GM19240 (cell line): ENCODE data around the gene ZNF841.
"Not testable (repeated sequence)": the region's sequence is repeated elsewhere in the genome, so short reads cannot be mapped to it uniquely, and the experiment has no call there.

Experiments used
- DNase-seq: peaks from one replicate; pipeline ENCODE4 v3.0.0; 2011; ENCODE audit warnings: low spot score; ENCODE audit not compliant: insufficient read length

Gene ZNF841

DNA sequence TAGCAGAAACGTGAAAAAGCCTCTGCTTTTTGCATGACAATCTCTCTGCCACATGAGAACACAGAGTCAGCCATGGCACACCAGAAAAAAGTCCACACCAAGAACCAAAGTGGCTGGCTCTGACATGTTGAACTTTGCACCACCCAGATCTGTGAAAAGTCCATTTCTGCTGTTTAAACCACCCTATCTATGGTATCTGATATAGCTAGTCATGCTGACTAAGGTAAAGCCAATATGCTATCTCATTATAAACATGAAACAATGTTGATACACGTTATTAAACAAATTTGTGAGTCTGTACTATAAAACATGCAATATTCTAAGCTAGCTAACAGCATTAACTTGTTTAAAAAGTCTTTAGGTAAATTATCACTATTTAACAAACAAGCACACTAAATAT is 25.9 kb downstream of the ZNF841 start:
- no peak for DNase-seq

DNA sequence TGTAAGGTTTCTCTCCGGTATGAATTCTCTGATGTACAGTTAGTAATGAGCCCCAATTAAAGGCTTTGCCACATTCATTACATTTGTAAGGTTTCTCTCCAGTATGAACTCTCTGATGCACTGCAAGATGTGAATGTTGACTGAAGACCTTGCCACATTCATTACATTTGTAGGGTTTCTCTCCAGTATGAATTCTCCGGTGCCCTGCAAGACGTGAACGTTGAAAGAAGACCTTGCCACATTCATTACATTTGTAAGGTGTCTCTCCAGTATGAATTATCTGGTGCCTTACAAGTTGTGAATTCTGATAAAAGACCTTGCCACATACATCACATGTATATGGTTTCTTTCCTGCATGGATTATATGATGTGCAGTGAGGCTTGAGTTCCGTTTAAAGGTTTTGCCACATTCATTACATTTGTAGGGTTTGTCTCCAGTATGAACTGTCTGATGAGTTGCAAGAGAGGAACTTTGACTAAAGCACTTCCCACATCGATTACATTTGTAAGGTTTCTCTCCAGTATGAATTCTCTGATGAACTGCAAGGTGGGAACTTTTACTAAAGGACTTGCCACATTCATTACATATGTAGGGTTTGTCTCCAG is 29.2 kb downstream of the ZNF841 start:
- no peak for DNase-seq

DNA sequence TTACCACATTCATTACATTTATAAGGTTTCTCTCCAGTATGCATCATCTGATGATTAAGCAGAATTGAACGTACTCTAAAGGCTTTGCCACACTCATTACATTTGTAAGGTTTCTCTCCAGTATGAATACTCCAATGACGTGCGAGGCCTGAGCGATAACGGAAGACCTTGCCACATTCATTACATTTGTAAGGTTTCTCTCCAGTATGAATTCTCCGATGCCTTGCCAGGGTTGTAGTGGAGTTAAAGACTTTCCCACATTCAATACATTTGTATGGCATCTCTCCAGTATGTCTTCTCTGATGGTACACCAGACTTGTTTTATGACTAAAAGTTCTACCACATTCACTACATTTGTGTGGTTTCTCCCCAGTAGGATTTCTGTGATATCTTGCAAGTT is 30.2 kb downstream of the ZNF841 start:
- DNase-seq = no peak

DNA sequence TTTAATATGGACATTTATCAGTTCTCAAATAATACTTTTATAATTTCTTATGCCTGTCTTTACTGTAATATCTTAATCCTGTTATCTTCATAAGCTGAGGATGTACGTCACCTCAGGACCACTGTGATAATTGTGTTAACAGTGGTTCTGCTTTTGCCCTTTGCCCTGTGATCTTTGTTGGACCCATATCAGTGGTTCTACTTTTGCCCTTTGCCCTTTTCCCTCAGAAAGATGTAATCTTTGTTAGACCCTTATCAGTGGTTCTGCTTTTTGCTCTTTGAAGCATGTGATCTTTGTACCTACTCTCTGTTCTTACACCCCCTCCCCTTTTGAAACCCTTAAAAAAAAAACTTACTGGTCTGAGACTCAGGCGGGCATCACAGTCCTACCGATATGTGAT is 39.1 kb downstream of the ZNF841 start:
- not testable (repeated sequence) for DNase-seq

DNA sequence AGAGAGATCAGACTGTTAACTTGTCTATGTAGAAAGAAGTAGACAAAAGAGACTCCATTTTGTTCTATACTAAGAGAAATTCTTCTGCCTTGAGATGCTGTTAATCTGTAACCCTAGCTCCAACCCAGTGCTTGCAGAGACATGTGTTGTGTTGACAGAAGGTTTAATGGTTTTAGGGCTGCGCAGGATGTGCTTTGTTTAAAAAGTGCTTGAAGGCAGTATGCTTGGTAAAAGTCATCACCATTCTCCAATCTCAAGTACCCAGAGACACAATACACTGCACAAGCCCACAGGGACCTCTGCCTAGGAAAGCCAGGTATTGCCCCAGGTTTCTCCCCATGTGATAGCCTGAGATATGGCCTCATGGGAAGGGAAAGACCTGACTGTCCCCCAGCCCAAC is 43.8 kb downstream of the ZNF841 start:
- not testable (repeated sequence) for DNase-seq

DNA sequence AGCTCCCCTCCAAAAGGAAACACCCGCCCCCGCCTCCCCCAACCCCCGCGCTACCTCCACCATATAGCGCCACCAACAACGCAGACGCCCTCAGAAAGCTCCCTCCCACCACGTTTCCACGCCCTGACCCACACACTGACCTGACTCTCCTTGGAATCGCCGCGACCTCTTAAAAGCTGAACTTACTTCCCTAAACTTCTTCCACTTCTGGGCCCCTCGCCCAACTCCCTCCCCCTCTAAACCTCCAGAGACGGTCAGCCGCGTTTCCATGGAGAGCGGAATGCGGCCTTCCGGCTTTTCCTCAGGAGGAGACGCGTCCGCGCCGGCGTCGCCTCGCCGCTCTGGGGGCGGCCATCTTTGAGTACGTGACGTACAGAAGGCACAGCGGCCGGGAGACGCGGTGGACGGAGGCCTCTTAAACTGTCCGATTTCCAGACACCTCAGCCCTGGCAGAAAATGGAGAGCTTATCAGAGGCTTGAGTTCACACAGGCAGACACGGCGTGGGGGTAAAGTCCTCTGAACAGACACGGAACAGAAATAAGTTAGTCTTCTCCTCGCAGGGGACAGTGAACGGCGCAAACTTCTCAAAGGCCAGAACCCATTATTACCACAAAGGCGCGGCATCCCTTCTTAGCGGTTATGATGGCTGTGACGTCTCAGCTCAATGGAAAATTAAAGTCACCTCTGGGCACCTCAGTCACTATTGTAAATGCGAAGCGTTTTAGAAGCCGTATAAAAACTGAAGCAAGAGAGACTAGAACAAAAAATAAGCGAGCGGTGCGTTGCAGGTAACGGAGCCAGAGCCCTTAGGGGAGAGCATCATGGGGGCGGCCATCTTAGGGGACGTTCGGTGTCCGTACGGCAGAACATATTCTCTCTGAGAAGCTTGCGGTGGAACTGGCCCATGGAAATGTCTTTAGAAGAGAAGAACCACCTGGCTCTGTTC is 46.7 kb downstream of the ZNF841 start, which contains the start of gene ZNF432:
TSS of gene ZNF432 (minus strand) at position 284 of the 947 bp plus-strand sequence. CDS start 1,970 bp downstream, outside the sequence.
- peak; percentile 44 for DNase-seq

DNA sequence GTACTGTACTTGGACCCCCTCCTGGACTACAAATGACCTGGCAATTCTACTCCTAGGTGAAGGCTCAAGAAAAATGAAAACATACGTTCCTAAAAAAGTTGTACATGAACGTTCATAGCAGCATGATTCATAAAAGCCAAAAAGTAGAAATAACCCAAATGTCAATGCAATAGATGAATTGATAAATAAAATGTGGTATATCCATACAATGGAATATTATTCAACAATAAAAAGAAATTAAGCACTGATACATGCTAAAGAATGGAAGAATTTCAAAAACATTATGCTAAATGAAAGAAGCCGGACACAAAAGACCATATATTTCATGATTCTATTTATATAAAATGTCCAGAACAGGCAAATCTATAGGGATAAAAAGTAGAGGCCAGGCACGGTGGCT is 56.4 kb downstream of the ZNF841 start:
- DNase-seq = no peak

DNA sequence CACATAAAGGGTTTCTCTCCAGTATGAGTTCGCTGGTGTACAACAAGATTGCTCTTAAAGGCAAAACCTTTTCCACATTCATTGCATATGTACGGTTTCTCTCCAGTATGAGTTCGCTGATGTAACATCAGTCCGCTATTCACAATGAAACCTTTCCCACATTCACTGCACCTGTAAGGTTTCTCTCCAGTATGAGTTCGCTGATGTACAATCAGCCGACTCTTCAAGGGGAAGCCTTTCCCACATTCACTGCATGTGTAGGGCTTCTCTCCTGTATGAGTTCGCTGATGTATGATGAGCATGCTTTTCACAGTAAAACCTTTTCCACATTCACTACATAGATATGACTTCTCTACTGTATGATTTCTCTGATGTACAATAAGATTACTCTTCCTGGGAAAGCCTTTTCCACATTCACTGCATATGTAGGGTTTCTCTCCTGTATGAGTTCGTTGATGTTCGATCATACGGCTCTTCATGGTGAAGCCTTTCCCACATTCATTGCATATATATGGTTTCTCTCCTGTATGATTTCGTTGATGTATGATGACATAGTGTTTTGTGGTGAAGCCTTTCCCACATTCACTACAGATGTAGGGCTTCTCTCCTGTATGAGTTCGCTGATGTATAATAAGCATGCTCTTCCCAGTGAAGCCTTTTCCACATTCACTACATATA is 61.4 kb downstream of the ZNF841 start:
- DNase-seq = no peak

DNA sequence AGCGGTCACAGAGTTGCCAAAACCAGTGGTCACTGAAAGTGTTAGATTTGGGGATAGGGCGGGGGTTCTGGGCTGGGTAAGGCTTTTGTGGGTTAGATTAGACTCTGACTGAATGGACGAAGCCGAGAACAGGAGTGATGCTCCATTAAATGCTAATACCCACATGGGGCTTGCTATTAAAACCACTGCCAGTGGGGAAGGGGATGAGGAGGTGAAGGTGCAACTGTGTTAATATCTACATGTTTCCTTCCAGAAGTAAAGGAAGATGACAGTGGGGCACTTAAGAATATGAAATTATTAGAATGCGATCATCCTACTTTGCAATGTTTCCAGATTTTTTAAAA is 66.8 kb downstream of the ZNF841 start:
- no peak for DNase-seq

DNA sequence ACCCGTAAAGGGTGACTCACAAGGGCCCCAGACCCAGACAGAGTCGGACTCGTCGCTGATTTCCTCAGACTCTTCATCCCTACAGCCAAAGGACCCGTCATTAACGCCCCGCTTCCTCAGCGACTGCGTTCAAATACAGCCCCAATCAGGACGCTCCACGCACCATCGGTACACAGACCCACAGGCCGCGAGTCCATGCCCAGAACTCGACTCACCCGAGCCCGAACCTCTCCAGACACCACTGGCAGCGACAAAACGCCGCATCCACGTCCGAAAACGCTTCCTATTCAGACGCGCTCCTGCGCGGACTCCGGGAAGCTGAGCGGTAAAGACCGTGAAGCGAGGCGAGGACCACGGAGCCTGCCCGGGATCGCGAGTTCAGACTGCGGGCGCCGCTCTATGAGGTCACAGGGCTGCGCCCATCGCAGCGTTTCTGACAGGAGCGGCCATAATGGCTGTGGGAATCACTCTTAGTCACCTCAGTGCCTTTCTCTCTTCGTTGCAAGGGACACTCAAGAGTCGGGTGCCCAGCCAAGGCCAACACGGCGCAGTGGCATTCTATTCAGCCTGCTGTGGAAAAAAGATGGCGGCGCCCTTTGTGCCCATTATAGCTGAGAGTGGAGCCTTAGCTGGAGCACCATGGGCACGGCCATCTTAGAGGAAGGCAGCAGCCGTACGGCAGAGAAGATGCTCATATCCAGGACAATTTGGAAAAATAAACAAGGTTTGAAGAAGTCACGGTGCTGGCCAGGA is 67.4 kb downstream of the ZNF841 start, which contains the start of gene ZNF614:
TSS of gene ZNF614 (minus strand) at position 353 of the 753 bp plus-strand sequence. CDS start 2,634 bp downstream, outside the sequence.
- peak; percentile 85 for DNase-seq

DNA sequence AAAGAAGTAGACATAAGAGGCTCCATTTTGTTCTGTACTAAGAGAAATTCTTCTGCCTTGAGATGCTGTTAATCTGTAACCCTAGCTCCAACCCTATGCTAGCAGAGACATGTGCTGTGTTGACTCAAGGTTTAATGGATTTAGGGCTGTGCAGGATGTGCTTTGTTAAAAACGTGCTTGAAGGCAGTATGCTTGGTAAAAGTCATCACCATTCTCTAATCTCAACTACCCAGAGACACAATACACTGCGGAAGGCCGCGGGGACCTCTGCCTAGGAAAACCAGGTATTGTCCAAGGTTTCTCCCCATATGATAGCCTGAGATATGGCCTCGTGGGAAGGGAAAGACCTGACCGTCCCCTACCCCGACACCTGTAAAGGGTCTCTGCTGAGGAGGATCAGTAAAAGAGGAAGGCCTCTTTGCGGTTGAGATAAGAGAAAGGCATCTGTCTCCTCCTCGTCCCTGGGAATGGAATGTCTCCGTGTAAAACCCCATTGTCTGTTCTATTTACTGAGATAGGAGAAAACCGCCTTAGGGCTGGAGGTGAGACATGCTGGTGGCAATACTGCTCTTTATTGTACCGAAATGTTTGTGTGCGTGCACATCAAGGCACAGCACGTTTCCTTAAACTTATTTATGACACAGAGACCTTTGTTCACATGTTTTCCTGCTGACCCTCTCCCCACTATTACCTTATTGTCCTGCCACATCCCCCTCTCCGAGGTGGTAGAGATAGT is 69.1 kb downstream of the ZNF841 start:
- not testable (repeated sequence) for DNase-seq

DNA sequence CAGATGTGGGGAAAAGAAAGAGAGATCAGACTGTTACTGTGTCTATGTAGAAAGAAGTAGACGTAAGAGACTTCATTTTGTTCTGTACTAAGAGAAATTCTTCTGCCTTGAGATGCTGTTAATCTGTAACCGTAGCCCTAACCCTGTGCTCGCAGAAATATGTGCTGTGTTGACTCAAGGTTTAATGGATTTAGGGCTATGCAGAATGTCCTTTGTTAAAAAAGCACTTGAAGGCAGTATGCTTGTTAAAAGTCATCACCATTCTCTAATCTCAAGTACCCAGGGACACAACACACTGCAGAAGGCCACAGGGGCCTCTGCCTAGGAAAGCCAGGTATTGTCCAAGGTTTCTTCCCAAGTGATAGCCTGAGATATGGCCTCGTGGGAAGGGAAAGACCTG is 71.1 kb downstream of the ZNF841 start:
- DNase-seq = not testable (repeated sequence)

DNA sequence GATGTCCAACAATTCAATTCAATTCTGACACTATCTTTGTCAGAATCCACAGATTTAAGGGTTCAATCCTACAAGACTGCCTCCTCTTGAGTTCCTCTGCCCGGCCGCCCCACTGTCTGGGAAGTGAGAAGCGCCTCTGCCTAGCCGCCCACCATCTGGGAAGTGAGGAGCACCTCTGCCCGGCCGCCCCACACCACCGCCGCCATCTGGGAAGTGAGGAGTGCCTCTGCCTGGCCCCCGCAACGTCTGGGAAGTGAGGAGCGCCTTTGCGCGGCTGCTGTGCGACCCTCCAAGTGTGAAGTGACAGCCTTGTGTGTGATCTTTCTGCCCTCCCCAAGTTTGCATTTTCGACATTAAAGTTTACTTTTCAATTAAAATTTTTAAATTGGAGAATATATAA is 73.4 kb downstream of the ZNF841 start:
- DNase-seq = no peak

DNA sequence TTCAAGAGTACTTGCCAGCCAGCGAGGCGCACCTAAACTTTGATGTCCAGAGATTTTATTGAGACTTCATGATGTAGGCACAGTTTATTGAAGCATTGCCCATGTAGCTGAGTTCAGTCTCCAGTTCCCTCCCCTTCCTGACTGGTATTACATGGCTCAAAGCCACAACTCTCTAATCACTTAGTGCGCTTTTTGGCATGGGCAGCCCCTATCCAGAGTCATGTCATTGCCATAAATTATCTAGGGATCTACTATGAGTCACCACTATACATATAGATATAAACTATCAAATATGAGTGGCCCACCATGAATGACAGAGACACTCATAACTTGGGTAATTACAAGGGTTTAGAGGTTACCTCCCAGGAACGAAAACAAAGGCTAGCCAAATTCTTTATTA is 75.1 kb downstream of the ZNF841 start:
- DNase-seq = no peak
